Keratinocyte (primary cell): Measurements from ENCODE around the gene TGFBI. TPM values are rescaled to one million over a fixed set of nuclear protein-coding genes. Genes with fewer than 3 reads are reported as not detected.

Experiments used
- DNase-seq: peaks from one replicate; pipeline ENCODE4 v3.0.0-alpha.2; 2011; ENCODE audit warnings: low read depth, missing footprints, low spot score
- FAIRE-seq: peaks from 2 replicates; lab custom pipeline; 2011; peaks lifted over from hg19 to GRCh38; lab: Jason Lieb, UNC
- H2AFZ ChIP-seq: 2 replicates; pipeline ENCODE4 v1.6.0; 2012; ENCODE audit warnings: low read length, control low read depth, inconsistent platforms; ENCODE audit not compliant: control insufficient read depth
- H3K27ac ChIP-seq: 2 replicates; pipeline ENCODE4 v1.5.1; 2011; ENCODE audit warnings: low read length; ENCODE audit not compliant: control insufficient read depth, insufficient read depth
- H3K27me3 ChIP-seq: 3 replicates; pipeline ENCODE4 v1.6.0; 2011; ENCODE audit warnings: low read length; ENCODE audit not compliant: control insufficient read depth, insufficient read depth; ENCODE audit errors: extremely low read depth
- H3K36me3 ChIP-seq, 2 experiments: 2 replicates in 1 of 2; 3 replicates in 1 of 2; pipeline ENCODE4 v1.5.1; 2011; ENCODE audit warnings: low read length in 2 of 2, mild to moderate bottlenecking in 1 of 2; ENCODE audit not compliant: control insufficient read depth in 2 of 2, insufficient read depth in 2 of 2; ENCODE audit errors: extremely low read depth in 1 of 2
- H3K4me1 ChIP-seq: 3 replicates; pipeline ENCODE4 v1.5.1; 2011; ENCODE audit warnings: low read length; ENCODE audit not compliant: control insufficient read depth, insufficient read depth; ENCODE audit errors: extremely low read depth
- H3K4me2 ChIP-seq: 3 replicates; pipeline ENCODE4 v1.6.0; 2011; ENCODE audit warnings: low read depth, low read length; ENCODE audit not compliant: control insufficient read depth, insufficient read depth; ENCODE audit errors: extremely low read depth
- H3K4me3 ChIP-seq, 3 experiments: fragments of 200-600 bp in 1 of 3; sonication (generic) in 1 of 3; 2 replicates in 2 of 3; 3 replicates in 1 of 3; pipeline ENCODE4 v1.5.1; 2011 to 2016; ENCODE audit warnings: low read length in 3 of 3, mild to moderate bottlenecking in 3 of 3, control low read depth in 2 of 3, inconsistent platforms in 1 of 3, low read depth in 1 of 3, mixed read lengths in 1 of 3, mixed run types in 1 of 3, moderate library complexity in 1 of 3; ENCODE audit not compliant: control insufficient read depth in 2 of 3, insufficient read depth in 2 of 3; ENCODE audit errors: extremely low read depth in 1 of 3
- H3K79me2 ChIP-seq: 2 replicates; pipeline ENCODE4 v1.6.0; 2012; ENCODE audit warnings: low read length; ENCODE audit not compliant: control insufficient read depth, insufficient read depth
- H3K9ac ChIP-seq: 3 replicates; pipeline ENCODE4 v1.6.0; 2011; ENCODE audit warnings: low read length; ENCODE audit not compliant: control insufficient read depth, insufficient read depth; ENCODE audit errors: extremely low read depth
- H3K9me1 ChIP-seq: 3 replicates; pipeline ENCODE4 v1.6.0; 2011; ENCODE audit warnings: low read length; ENCODE audit not compliant: control insufficient read depth, insufficient read depth; ENCODE audit errors: extremely low read depth
- H3K9me3 ChIP-seq: 2 replicates; pipeline ENCODE4 v1.5.1; 2012; ENCODE audit warnings: low read depth, low read length; ENCODE audit not compliant: control insufficient read depth
- H4K20me1 ChIP-seq: 3 replicates; pipeline ENCODE4 v1.6.0; 2011; ENCODE audit warnings: low read length; ENCODE audit not compliant: control insufficient read depth, insufficient read depth; ENCODE audit errors: extremely low read depth
- CTCF ChIP-seq, 3 experiments: IDR thresholded peaks in 1 of 3; conservative IDR thresholded peaks in 1 of 3; optimal IDR thresholded peaks in 1 of 3; 2 replicates in 2 of 3; 3 replicates in 1 of 3; pipeline versions ENCODE3 to v1.5.1; 2011; ENCODE audit warnings: low read length in 3 of 3, mild to moderate bottlenecking in 3 of 3, moderate library complexity in 2 of 3, control low read depth in 1 of 3, inconsistent platforms in 1 of 3; ENCODE audit not compliant: insufficient read depth in 2 of 3; ENCODE audit errors: extremely low read depth in 1 of 3
- EZH2 ChIP-seq: IDR thresholded peaks from one replicate; pipeline ENCODE4 v1.6.1; 2012; ENCODE audit warnings: inconsistent platforms, mild to moderate bottlenecking, low read length, moderate library complexity
- dilution Hi-C: fragments of 300-500 bp; cut with MboI; formaldehyde crosslinking; loops from one replicate; pipeline ENCODE4 v1.7.0; 2020; ENCODE audit warnings: low sequenced_read_pairs; ENCODE audit not compliant: extremely low pct_ligation_motif_present
- polyA plus RNA-seq, 5 experiments: library from polyadenylated mRNA; depleted of rRNA in 3 of 5; stranded (reverse) in 3 of 5; stranded (forward) in 1 of 5; unstranded in 1 of 5; fragments of >200 nt; gene quantifications; 1 replicate in 1 of 5; 2 replicates in 3 of 5; 3 replicates in 1 of 5; pipeline versions ENCODE4 v1.2.1 to v1.2.3, GENCODE V29; 2011 to 2012; ENCODE audit warnings: missing spikeins in 2 of 5, low read depth in 1 of 5, low replicate concordance in 1 of 5

TGFBI gene
- polyA plus RNA-seq, 1 donor (not counting 4 experiments of a cell fraction or from before 2014, with no cell fraction given) = 270 TPM

GRCh38 chr5:136064510-136064909 lies 35.7 kb downstream of the TGFBI start:
- H3K4me3 ChIP-seq = no peak overlapping the region
- H3K9me3 ChIP-seq = no peaks in the 10 kb centered on the region
- dilution Hi-C loops = no loop called here
- FAIRE-seq = no peak
- peaks cover 26 to 28% of the 10 kb centered on the region in 2 experiments for H3K36me3 ChIP-seq
- no peaks in the 10 kb centered on the region for H3K9me1 ChIP-seq
- no peak overlapping the region for H3K4me2 ChIP-seq
- H2AFZ ChIP-seq = no peak overlapping the region
- H3K4me1 ChIP-seq = no peaks in the 10 kb centered on the region
- H3K9ac ChIP-seq = no peak overlapping the region
- TF ChIP-seq CTCF (optimal IDR thresholded peaks at IDR 0.05 in 1 of 3, IDR thresholded peaks at IDR 0.05 in 1 of 3, conservative IDR thresholded peaks at IDR 0.05 in 1 of 3; ENCODE audit: extremely low read depth in 1 of 3, insufficient read depth in 2 of 3, low read length in 3 of 3) (peak in 1 of 3 experiments; percentile 31), EZH2 (no peak)
- no peaks in the 10 kb centered on the region for H3K79me2 ChIP-seq
- DNase-seq = no peak
- H3K27me3 ChIP-seq = no peaks in the 10 kb centered on the region
- H3K27ac ChIP-seq = no peak overlapping the region
- no peaks in the 10 kb centered on the region for H4K20me1 ChIP-seq

- Histone ChIP-seq H3K36me3 (peaks cover 20% of the 10 kb centered on the region in 2 experiments), H3K27ac (no peak overlapping the region), H3K4me2 (no peak overlapping the region), H4K20me1 (no peaks in the 10 kb centered on the region), H3K27me3 (no peaks in the 10 kb centered on the region), H3K4me1 (peaks cover 2% of the 10 kb centered on the region), H3K9ac (no peak overlapping the region), H2AFZ (no peak overlapping the region), H3K9me1 (no peaks in the 10 kb centered on the region), H3K4me3 (no peak overlapping the region), H3K9me3 (no peaks in the 10 kb centered on the region), H3K79me2 (no peaks in the 10 kb centered on the region)
- no peak for FAIRE-seq
- TF ChIP-seq EZH2 = no peak
- no peak for TF ChIP-seq CTCF (optimal IDR thresholded peaks at IDR 0.05 in 1 of 3, IDR thresholded peaks at IDR 0.05 in 1 of 3, conservative IDR thresholded peaks at IDR 0.05 in 1 of 3; ENCODE audit: extremely low read depth in 1 of 3, insufficient read depth in 2 of 3, low read length in 3 of 3)
- DNase-seq = no peak
- dilution Hi-C loops = no loop called here
Measured at GRCh38 chr5:136065588-136065987, 36.8 kb downstream of the TGFBI start.
